ENCODE data around the gene B3GNT4.
"Not testable (repeated sequence)": the region's sequence is repeated elsewhere in the genome, so short reads cannot be mapped to it uniquely, and the experiment has no call there.

Gene B3GNT4

GRCh38 chr12:122189626-122190475, 13.7 kb upstream of the B3GNT4 start:
- no peak for DNase-seq

GRCh38 chr12:122190842-122191668, 12.5 kb upstream of the B3GNT4 start:
- peak in 4 of 5 experiments; percentile 32 to 84 (median 54) for DNase-seq

- no peak for DNase-seq
Measured at GRCh38 chr12:122192441-122192840, 11.1 kb upstream of the B3GNT4 start.

- DNase-seq: no peak
Measured at GRCh38 chr12:122194804-122195203, 8.7 kb upstream of the B3GNT4 start.

GRCh38 chr12:122195405-122195804, 8.1 kb upstream of the B3GNT4 start:
- DNase-seq: no peak

- no peak for DNase-seq
Measured at GRCh38 chr12:122197612-122197966, 5.9 kb upstream of the B3GNT4 start.

GRCh38 chr12:122199484-122200355, 3.8 kb upstream of the B3GNT4 start:
- no peak for DNase-seq

GRCh38 chr12:122200541-122201175, 2.9 kb upstream of the B3GNT4 start:
- DNase-seq: no peak

- no peak for DNase-seq
Measured at GRCh38 chr12:122201381-122201780, 2.1 kb upstream of the B3GNT4 start.

GRCh38 chr12:122202017-122202416, 1.5 kb upstream of the B3GNT4 start:
- no peak for DNase-seq

- DNase-seq: not testable (repeated sequence)
Measured at GRCh38 chr12:122202811-122203210, 698 bp upstream of the B3GNT4 start.

- DNase-seq: no peak
Measured at GRCh38 chr12:122204167-122205052, 901 bp downstream of the B3GNT4 start.

- no peak for DNase-seq
Measured at GRCh38 chr12:122205053-122205925, 1.8 kb downstream of the B3GNT4 start.

GRCh38 chr12:122206111-122206881, 2.8 kb downstream of the B3GNT4 start:
- DNase-seq: no peak

- DNase-seq: no peak
Measured at GRCh38 chr12:122206976-122207375, 3.5 kb downstream of the B3GNT4 start.

- no peak for DNase-seq
Measured at GRCh38 chr12:122207391-122207790, 3.9 kb downstream of the B3GNT4 start.

- DNase-seq: no peak
Measured at GRCh38 chr12:122208073-122208820, 4.7 kb downstream of the B3GNT4 start.

GRCh38 chr12:122215771-122216170, 12.3 kb downstream of the B3GNT4 start:
- DNase-seq: no peak

- DNase-seq: no peak
Measured at GRCh38 chr12:122216445-122216844, 12.9 kb downstream of the B3GNT4 start.

Measured in T-helper 2 cell (primary cell).